CD4-positive, alpha-beta memory T cell (primary cell): Measurements from ENCODE around the gene CBL. TPM values are rescaled to one million over a fixed set of nuclear protein-coding genes. Genes with fewer than 3 reads are reported as not detected.
A peak's percentile ranks its signal among the peaks of the same experiment; 100 is the strongest.

ENCODE experiments used
- CTCF ChIA-PET: fragments of 350-600 bp; sonication (Branson Sonifier 250); formaldehyde crosslinking; loops from one replicate; lab custom pipeline; 2021; ENCODE audit warnings: inconsistent platforms; ENCODE audit not compliant: partially characterized antibody; lab: Charles Lee
- POLR2A ChIA-PET: fragments of 350-600 bp; sonication (Branson Sonifier 250); formaldehyde crosslinking; loops from one replicate; lab custom pipeline; 2021; ENCODE audit not compliant: partially characterized antibody; lab: Charles Lee
- DNase-seq, 5 donors: peaks; one replicate each; pipeline versions ENCODE4 v3.0.0 to v3.0.0-alpha.2; 2020 to 2022; ENCODE audit warnings: mixed read lengths in 1 of 5
- H3K27ac ChIP-seq: one replicate; pipeline ENCODE4 v1.7.0; 2013; ENCODE audit warnings: low read depth, low read length
- H3K27me3 ChIP-seq: 2 replicates; pipeline ENCODE4 v1.7.0; 2013; ENCODE audit warnings: mild to moderate bottlenecking, low read length, moderate library complexity; ENCODE audit not compliant: insufficient read depth
- H3K36me3 ChIP-seq: 2 replicates; pipeline ENCODE4 v1.7.0; 2013; ENCODE audit warnings: mild to moderate bottlenecking, low read length, moderate library complexity; ENCODE audit not compliant: insufficient read depth
- H3K4me1 ChIP-seq: 2 replicates; pipeline ENCODE4 v1.7.0; 2013; ENCODE audit warnings: mild to moderate bottlenecking, low read length, moderate library complexity; ENCODE audit not compliant: insufficient read depth
- H3K4me3 ChIP-seq, 2 donors: one replicate each; pipeline ENCODE4 v1.7.0; 2013; ENCODE audit warnings: low read length in 2 of 2, mild to moderate bottlenecking in 1 of 2
- H3K9me3 ChIP-seq, 2 donors: one replicate each; pipeline ENCODE4 v1.7.0; 2013; ENCODE audit warnings: low read length in 2 of 2, control low read depth in 1 of 2; ENCODE audit not compliant: control insufficient read depth in 1 of 2
- H3K27ac Mint-ChIP-seq, 7 donors: one replicate each; pipeline ENCODE4 v1.8.0; 2020 to 2021; ENCODE audit warnings: mixed read lengths in 7 of 7, mild to moderate bottlenecking in 6 of 7, inconsistent platforms in 3 of 7, moderate library complexity in 3 of 7
- H3K27me3 Mint-ChIP-seq, 2 donors: one replicate each; pipeline ENCODE4 v1.8.0; 2020 to 2021; ENCODE audit warnings: mixed read lengths in 2 of 2
- H3K36me3 Mint-ChIP-seq, 2 donors: one replicate each; pipeline ENCODE4 v1.8.0; 2020 to 2021; ENCODE audit warnings: mixed read lengths in 2 of 2, inconsistent platforms in 1 of 2, mild to moderate bottlenecking in 1 of 2
- H3K4me1 Mint-ChIP-seq, 4 donors: one replicate each; pipeline ENCODE4 v1.8.0; 2020 to 2021; ENCODE audit warnings: mixed read lengths in 4 of 4, mild to moderate bottlenecking in 1 of 4
- H3K4me3 Mint-ChIP-seq, 8 donors: one replicate each; pipeline ENCODE4 v1.8.0; 2020 to 2021; ENCODE audit warnings: mixed read lengths in 8 of 8, mild to moderate bottlenecking in 7 of 8, moderate library complexity in 6 of 8, inconsistent platforms in 3 of 8
- H3K9me3 Mint-ChIP-seq, 8 donors: one replicate each; pipeline ENCODE4 v1.8.0; 2020 to 2021; ENCODE audit warnings: mixed read lengths in 8 of 8, mild to moderate bottlenecking in 5 of 8, inconsistent platforms in 3 of 8, moderate library complexity in 1 of 8
- intact Hi-C: fragments of 100-400 bp; cut with micrococcal nuclease; formaldehyde crosslinking; loops from one replicate; pipeline ENCODE4 v1.15.1; 2023
- polyA plus RNA-seq, 2 donors: library from polyadenylated mRNA; unstranded; fragments of 300-500 nt; fragmentation: Illumina TruSeq; gene quantifications; one replicate each; pipeline ENCODE4 v1.2.3, GENCODE V29; 2021
- total RNA-seq, 2 experiments: library from RNA; stranded (reverse); gene quantifications; one replicate each; pipeline ENCODE4 v1.2.3, GENCODE V29; 2021

The CBL gene
- total and polyA plus RNA-seq, 4 experiments from 2014 or later, result 3.6 to 39.8 (median 27.6) TPM

DNA sequence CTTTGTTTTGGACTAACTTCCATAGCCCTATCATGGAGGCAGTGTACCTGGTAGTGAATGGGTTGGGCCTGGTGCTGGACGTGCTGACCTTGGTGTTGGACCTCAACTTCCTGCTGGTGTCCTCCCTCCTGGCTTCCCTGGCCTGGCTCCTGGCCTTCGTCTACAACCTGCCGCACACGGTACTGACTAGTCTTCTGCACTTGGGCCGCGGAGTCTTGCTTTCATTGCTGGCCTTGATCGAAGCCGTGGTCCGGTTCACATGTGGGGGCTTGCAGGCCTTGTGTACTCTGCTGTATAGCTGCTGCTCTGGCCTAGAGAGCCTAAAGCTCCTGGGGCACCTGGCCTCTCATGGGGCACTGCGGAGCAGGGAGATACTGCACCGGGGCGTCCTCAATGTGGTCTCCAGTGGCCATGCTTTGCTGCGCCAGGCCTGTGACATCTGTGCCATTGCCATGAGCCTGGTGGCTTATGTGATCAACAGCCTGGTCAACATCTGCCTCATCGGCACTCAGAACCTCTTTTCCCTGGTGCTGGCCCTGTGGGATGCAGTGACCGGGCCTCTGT is 129.0 kb downstream of the CBL start:
- ChIA-PET CTCF (interaction anchor here (2.0 to 9.8 kb wide), 2 partner anchors 10 to 21 kb away, joined by 6 to 146 read pairs; no protein-coding TSS in a partner anchor), POLR2A (interaction anchor here (1.6 to 1.7 kb wide), 2 partner anchors 233 to 240 kb away, joined by 6 to 7 read pairs; partner anchors contain the start of gene DPAGT1)
- peak overlapping the region; percentile 92 to 98 (median 98) for H3K27ac Mint-ChIP-seq

DNA sequence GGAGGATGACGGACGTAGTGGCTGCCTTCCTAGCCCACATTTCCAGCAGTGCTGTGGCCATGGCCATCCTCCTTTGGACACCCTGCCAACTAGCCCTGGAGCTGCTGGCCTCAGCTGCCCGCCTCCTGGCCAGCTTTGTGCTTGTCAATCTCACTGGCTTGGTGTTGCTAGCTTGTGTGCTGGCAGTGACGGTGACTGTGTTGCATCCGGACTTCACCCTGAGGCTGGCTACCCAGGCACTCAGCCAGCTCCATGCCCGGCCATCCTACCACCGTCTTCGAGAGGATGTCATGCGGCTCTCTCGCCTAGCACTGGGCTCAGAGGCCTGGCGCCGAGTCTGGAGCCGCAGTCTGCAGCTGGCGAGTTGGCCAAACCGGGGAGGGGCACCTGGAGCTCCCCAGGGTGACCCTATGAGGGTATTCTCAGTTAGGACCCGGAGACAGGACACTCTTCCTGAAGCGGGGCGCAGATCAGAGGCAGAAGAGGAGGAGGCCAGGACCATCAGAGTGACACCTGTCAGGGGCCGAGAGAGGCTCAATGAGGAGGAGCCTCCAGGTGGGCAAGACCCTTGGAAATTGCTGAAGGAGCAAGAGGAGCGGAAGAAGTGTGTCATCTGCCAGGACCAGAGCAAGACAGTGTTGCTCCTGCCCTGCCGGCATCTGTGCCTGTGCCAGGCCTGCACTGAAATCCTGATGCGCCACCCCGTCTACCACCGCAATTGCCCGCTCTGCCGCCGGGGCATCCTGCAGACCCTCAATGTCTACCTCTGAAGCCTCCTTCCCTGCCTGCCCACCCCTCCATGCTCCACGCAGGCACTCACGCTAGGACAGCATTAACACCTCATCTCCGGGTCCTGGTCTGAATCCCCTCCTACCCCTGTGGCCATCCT is 129.8 kb downstream of the CBL start:
- POLR2A ChIA-PET, result interaction anchor here (0.6 kb wide), 1 partner anchor 15 kb away, joined by 3 read pairs; no protein-coding TSS in a partner anchor
- H3K27ac Mint-ChIP-seq, result peak overlapping the region; percentile 47 to 98 (median 92)
- intact Hi-C loops, result no loop called here
- no peak overlapping the region for H3K4me3 ChIP-seq
- peaks cover 7 to 8% of the 10 kb centered on the region in 2 donors for H3K36me3 Mint-ChIP-seq
- peak overlapping the region; percentile 69 to 99 (median 98) for H3K4me3 Mint-ChIP-seq
- no peaks in the 10 kb centered on the region for H3K9me3 Mint-ChIP-seq
- no peaks in the 10 kb centered on the region for H3K9me3 ChIP-seq
- no peak for DNase-seq
- H3K27me3 Mint-ChIP-seq, result peaks cover 12 to 14% of the 10 kb centered on the region in 2 donors
- peaks cover 13 to 60% (median 40%) of the 10 kb centered on the region in 4 donors for H3K4me1 Mint-ChIP-seq
- CTCF ChIA-PET, result interaction anchor here (9.8 kb wide), 1 partner anchor 11 kb away, joined by 146 read pairs; no protein-coding TSS in a partner anchor
- H3K27me3 ChIP-seq, result peaks cover 13% of the 10 kb centered on the region
- no peaks in the 10 kb centered on the region for H3K36me3 ChIP-seq
- H3K27ac ChIP-seq, result no peak overlapping the region
- peaks cover 32% of the 10 kb centered on the region for H3K4me1 ChIP-seq

More for the DNA sequence above, 129.0 kb downstream of the CBL start:
- Mint-ChIP-seq H3K36me3 (peaks cover 7 to 8% of the 10 kb centered on the region in 2 donors), H3K27me3 (peaks cover 10 to 12% of the 10 kb centered on the region in 2 donors), H3K4me1 (peaks cover 12 to 58% (median 38%) of the 10 kb centered on the region in 4 donors), H3K9me3 (no peaks in the 10 kb centered on the region), H3K4me3 (peak overlapping the region; percentile 97 to 99 (median 98))
- intact Hi-C loops, result no loop called here
- no peaks in the 10 kb centered on the region for H3K36me3 ChIP-seq
- DNase-seq, result no peak
- peak overlapping the region; percentile 70 for H3K27ac ChIP-seq
- peak overlapping the region; percentile 86 to 91 for H3K4me3 ChIP-seq
- peaks cover 32% of the 10 kb centered on the region for H3K4me1 ChIP-seq
- H3K27me3 ChIP-seq, result peaks cover 10% of the 10 kb centered on the region
- H3K9me3 ChIP-seq, result no peaks in the 10 kb centered on the region

DNA sequence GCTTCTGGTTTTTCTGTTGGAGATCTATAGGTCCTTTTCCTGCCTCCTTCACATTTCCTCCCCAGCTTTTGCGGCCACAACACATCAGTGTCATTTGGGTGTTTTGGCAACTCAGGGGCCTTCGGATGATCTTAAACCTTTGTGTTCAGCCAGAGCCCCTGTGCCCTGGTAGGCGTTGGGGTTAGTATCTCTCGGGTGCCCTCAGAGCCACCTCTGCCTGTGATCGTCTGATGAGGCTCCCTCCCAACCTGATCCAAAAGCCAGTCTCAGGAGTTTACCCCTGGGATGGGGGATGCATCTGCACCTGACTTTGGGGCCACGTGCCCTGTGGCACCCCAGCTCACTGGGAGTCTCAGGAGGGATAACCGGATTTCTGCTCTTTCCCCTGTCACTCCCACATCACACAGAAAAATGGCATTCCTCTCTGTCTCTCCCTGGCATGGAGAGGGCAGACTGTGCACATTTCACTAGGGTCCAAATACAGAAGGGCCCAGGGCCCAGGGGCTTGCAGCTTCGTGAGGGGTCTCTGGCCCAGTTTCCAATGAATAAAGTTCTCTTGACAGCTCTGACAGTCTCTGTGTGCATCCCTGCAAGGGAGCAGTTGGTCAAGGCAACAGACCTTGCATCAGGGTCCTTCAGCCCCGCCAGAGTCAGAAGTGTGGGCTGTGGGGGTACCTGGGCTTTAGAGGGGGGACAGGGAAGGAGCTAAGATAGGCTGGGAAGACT is 130.8 kb downstream of the CBL start:
- Histone ChIP-seq H3K9me3 (no peaks in the 10 kb centered on the region), H3K4me1 (peaks cover 32% of the 10 kb centered on the region), H3K27ac (no peak overlapping the region), H3K36me3 (no peaks in the 10 kb centered on the region), H3K27me3 (peaks cover 19% of the 10 kb centered on the region), H3K4me3 (no peak overlapping the region)
- H3K27ac Mint-ChIP-seq, result peak overlapping the region in 6 of 7 donors; percentile 42 to 92 (median 46)
- CTCF ChIA-PET, result interaction anchor here (0.6 to 9.8 kb wide), 12 partner anchors 11 to 269 kb away, joined by 3 to 146 read pairs (median 4); partner anchors contain the start of genes USP2 and VPS11
- peak overlapping the region in 6 of 8 donors; percentile 47 to 97 (median 76) for H3K4me3 Mint-ChIP-seq
- H3K27me3 Mint-ChIP-seq, result peaks cover 19 to 23% of the 10 kb centered on the region in 2 donors
- intact Hi-C loops, result no loop called here
- POLR2A ChIA-PET, result interaction anchor here (1.1 to 1.8 kb wide), 3 partner anchors 16 to 52 kb away, joined by 3 to 10 read pairs (median 4); no protein-coding TSS in a partner anchor
- peaks cover 7 to 8% of the 10 kb centered on the region in 2 donors for H3K36me3 Mint-ChIP-seq
- DNase-seq, result no peak
- peaks cover 15 to 65% (median 43%) of the 10 kb centered on the region in 4 donors for H3K4me1 Mint-ChIP-seq
- no peaks in the 10 kb centered on the region for H3K9me3 Mint-ChIP-seq

DNA sequence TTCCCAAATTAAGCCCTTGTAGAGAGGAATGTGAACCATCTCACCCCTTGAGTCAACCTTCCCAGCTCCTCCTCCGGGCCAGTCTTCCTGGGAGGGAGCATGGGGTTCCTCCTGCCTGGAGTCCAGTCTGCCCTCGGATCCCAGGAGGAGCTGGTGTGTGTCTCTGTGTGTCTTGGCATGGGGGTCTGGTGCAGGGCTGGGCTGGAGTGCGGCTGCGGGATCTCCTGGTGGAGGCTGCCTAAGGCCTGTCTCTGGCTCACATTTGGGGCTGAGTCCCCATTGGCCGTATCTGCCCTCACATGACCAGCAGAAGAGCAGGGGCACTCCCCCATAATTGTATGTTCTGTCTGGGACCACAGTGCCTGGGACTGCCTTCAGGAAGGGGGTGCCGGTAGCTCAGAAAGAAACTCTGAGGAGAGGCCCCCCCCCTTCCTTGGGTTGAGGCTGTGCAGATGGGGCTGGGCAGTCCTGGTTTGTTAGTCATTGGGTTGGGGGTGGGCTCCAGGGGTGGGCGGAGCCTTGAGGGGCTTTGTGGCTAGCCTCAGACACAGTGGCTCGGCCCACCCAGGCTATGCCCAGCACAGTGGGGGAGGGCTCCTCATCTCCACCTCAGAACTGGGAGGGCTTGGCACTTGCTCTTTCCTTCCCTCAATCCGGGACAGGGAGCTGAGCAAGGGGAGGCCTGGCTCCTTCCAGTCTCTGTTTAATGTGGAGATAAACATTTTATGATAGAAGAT is 131.6 kb downstream of the CBL start:
- H3K27me3 Mint-ChIP-seq, result peaks cover 23 to 26% of the 10 kb centered on the region in 2 donors
- H3K9me3 ChIP-seq, result no peaks in the 10 kb centered on the region
- H3K4me1 Mint-ChIP-seq, result peaks cover 14 to 62% (median 42%) of the 10 kb centered on the region in 4 donors
- POLR2A ChIA-PET, result interaction anchor here (1.0 to 1.8 kb wide), 6 partner anchors 11 to 229 kb away, joined by 3 to 10 read pairs (median 3); no protein-coding TSS in a partner anchor
- H3K27me3 ChIP-seq, result peaks cover 23% of the 10 kb centered on the region
- H3K36me3 Mint-ChIP-seq, result peaks cover 7 to 8% of the 10 kb centered on the region in 2 donors
- no peaks in the 10 kb centered on the region for H3K9me3 Mint-ChIP-seq
- intact Hi-C loops, result no loop called here
- H3K4me3 ChIP-seq, result no peak overlapping the region
- peak overlapping the region in 2 of 7 donors; percentile 31 to 66 for H3K27ac Mint-ChIP-seq
- H3K27ac ChIP-seq, result no peak overlapping the region
- H3K4me3 Mint-ChIP-seq, result peak overlapping the region in 2 of 8 donors; percentile 44 to 64
- no peak for DNase-seq
- peaks cover 32% of the 10 kb centered on the region for H3K4me1 ChIP-seq
- CTCF ChIA-PET, result interaction anchor here (0.6 to 9.8 kb wide), 20 partner anchors 10 to 1194 kb away, joined by 3 to 146 read pairs (median 4); partner anchors contain the start of genes MCAM, USP2 and VPS11
- H3K36me3 ChIP-seq, result no peaks in the 10 kb centered on the region

DNA sequence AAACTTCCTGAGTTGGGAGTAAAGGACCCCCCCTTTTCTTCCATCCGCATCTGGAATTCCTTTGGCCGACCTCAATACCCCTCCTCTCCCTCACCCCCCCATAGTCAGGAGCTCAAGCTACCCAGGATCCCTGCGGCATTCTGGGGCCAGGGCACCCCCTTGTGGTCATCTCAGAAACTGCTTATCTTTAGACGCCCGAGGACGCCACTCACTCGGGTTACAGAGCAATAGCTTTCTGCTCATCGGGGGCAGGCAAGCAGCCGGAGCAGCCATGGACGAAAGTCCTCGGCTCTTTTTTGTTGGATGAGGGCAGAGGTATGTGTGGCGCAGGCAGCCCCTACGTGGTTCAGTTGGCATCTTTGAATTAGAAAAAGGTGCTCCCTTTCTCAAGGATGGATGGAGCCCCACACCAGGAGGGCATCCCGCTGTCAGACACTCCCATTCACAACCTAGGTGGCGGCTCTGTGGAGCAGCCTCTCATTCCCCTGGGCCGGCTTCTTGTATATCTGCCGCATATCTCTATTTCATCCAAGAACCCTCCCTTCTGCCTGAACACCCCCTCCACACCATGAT is 132.3 kb downstream of the CBL start:
- Histone ChIP-seq H3K9me3 (no peaks in the 10 kb centered on the region), H3K27ac (no peak overlapping the region), H3K4me3 (no peak overlapping the region), H3K27me3 (peaks cover 23% of the 10 kb centered on the region), H3K4me1 (peaks cover 32% of the 10 kb centered on the region), H3K36me3 (no peaks in the 10 kb centered on the region)
- H3K4me1 Mint-ChIP-seq, result peaks cover 12 to 56% (median 38%) of the 10 kb centered on the region in 4 donors
- peaks cover 25 to 30% of the 10 kb centered on the region in 2 donors for H3K27me3 Mint-ChIP-seq
- H3K9me3 Mint-ChIP-seq, result no peaks in the 10 kb centered on the region
- peak overlapping the region; percentile 3 to 65 (median 58) for H3K4me3 Mint-ChIP-seq
- ChIA-PET CTCF (interaction anchor here (0.7 to 9.8 kb wide), 18 partner anchors 9 to 1195 kb away, joined by 3 to 146 read pairs (median 5); partner anchors contain the start of genes MCAM and USP2), POLR2A (interaction anchor here (0.6 to 1.8 kb wide), 7 partner anchors 12 to 229 kb away, joined by 3 to 10 read pairs (median 3); no protein-coding TSS in a partner anchor)
- DNase-seq, result peak; percentile 57 to 67 (median 63)
- H3K36me3 Mint-ChIP-seq, result peaks cover 7 to 8% of the 10 kb centered on the region in 2 donors
- intact Hi-C loops, result no loop called here
- H3K27ac Mint-ChIP-seq, result peak overlapping the region in 1 of 7 donors; percentile 66
